Calu3 (cell line): ENCODE measurements around the gene NCK2. TPM values are rescaled to one million over a fixed set of nuclear protein-coding genes. Genes with fewer than 3 reads are reported as not detected.

ENCODE experiments used
- BruUV-seq: library from RNA; stranded (reverse); fragments of 400-500 nt; replicated peaks from 2 replicates; lab custom pipeline; 2021; lab: Mats Ljungman, UMichigan
- CTCF ChIA-PET: fragments of 300-600 bp; sonication (Branson Sonifier 250); formaldehyde crosslinking; loops from one replicate; lab custom pipeline; 2022; ENCODE audit warnings: antibody characterized with exemption; lab: Charles Lee
- DNase-seq: peaks from one replicate; pipeline ENCODE4 v3.0.0; 2022
- H3K27ac Mint-ChIP-seq: one replicate; pipeline ENCODE4 v1.8.0; 2022; ENCODE audit warnings: mixed read lengths; ENCODE audit not compliant: unreplicated experiment
- H3K27me3 Mint-ChIP-seq: one replicate; pipeline ENCODE4 v1.8.0; 2022; ENCODE audit warnings: mixed read lengths; ENCODE audit not compliant: unreplicated experiment
- H3K36me3 Mint-ChIP-seq: one replicate; pipeline ENCODE4 v1.8.0; 2022; ENCODE audit warnings: mild to moderate bottlenecking, moderate library complexity, mixed read lengths; ENCODE audit not compliant: insufficient read depth, unreplicated experiment
- H3K4me1 Mint-ChIP-seq: one replicate; pipeline ENCODE4 v1.8.0; 2022; ENCODE audit warnings: mild to moderate bottlenecking, low read depth, mixed read lengths; ENCODE audit not compliant: unreplicated experiment
- H3K4me3 Mint-ChIP-seq: one replicate; pipeline ENCODE4 v1.8.0; 2022; ENCODE audit warnings: mild to moderate bottlenecking, low read depth, moderate library complexity, mixed read lengths; ENCODE audit not compliant: unreplicated experiment
- H3K9me3 Mint-ChIP-seq: one replicate; pipeline ENCODE4 v1.8.0; 2022; ENCODE audit warnings: low read depth, mixed read lengths; ENCODE audit not compliant: unreplicated experiment
- intact Hi-C: fragments of 100-400 bp; cut with micrococcal nuclease; formaldehyde crosslinking; loops from one replicate; pipeline ENCODE4 v1.10.0; 2022; ENCODE audit not compliant: unreplicated experiment
- total RNA-seq: library from RNA; stranded (reverse); gene quantifications from 2 replicates; pipeline ENCODE4 v1.2.3, GENCODE V29; 2022
- TF ChIP-seq, protein P1 (sequence below): fragments of 200-600 bp; IDR thresholded peaks from one replicate; pipeline ENCODE4 v1.8.0; 2022; ENCODE audit warnings: antibody characterized with exemption; ENCODE audit not compliant: unreplicated experiment

Gene NCK2
- total RNA-seq, 1 experiment from 2014 or later = 88.6 TPM

DNA sequence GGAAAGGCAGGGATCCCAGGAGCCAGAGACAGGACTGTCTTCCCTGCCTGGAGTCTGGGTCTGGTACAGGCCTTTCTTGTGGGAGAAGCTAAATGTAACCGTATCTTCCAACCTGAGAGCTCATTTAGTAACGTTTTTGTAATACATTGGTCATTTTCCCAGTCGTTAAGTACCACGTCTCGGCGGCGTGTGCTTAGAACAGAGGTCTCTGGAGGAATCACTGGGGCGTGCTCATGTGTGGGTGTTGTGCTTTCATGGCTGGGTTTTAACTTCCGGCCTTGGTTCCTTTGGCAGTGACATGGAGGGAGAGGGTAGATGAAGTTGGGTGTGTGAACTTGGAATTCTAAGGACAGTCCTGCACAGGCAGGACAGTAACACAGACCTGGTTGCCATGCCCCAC, 79.7 kb downstream of the NCK2 start:
- TF ChIP-seq, protein P1, sequence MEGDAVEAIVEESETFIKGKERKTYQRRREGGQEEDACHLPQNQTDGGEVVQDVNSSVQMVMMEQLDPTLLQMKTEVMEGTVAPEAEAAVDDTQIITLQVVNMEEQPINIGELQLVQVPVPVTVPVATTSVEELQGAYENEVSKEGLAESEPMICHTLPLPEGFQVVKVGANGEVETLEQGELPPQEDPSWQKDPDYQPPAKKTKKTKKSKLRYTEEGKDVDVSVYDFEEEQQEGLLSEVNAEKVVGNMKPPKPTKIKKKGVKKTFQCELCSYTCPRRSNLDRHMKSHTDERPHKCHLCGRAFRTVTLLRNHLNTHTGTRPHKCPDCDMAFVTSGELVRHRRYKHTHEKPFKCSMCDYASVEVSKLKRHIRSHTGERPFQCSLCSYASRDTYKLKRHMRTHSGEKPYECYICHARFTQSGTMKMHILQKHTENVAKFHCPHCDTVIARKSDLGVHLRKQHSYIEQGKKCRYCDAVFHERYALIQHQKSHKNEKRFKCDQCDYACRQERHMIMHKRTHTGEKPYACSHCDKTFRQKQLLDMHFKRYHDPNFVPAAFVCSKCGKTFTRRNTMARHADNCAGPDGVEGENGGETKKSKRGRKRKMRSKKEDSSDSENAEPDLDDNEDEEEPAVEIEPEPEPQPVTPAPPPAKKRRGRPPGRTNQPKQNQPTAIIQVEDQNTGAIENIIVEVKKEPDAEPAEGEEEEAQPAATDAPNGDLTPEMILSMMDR = no peak
- no peak overlapping the region for H3K27ac Mint-ChIP-seq
- no peak for DNase-seq
- intact Hi-C loops = no loop called here
- H3K4me1 Mint-ChIP-seq = no peaks in the 10 kb centered on the region
- no peaks in the 10 kb centered on the region for H3K27me3 Mint-ChIP-seq
- H3K36me3 Mint-ChIP-seq = peaks cover 9% of the 10 kb centered on the region
- no peak overlapping the region for H3K4me3 Mint-ChIP-seq
- no TSS peak for BruUV-seq
- CTCF ChIA-PET = no interaction called here
- no peaks in the 10 kb centered on the region for H3K9me3 Mint-ChIP-seq

DNA sequence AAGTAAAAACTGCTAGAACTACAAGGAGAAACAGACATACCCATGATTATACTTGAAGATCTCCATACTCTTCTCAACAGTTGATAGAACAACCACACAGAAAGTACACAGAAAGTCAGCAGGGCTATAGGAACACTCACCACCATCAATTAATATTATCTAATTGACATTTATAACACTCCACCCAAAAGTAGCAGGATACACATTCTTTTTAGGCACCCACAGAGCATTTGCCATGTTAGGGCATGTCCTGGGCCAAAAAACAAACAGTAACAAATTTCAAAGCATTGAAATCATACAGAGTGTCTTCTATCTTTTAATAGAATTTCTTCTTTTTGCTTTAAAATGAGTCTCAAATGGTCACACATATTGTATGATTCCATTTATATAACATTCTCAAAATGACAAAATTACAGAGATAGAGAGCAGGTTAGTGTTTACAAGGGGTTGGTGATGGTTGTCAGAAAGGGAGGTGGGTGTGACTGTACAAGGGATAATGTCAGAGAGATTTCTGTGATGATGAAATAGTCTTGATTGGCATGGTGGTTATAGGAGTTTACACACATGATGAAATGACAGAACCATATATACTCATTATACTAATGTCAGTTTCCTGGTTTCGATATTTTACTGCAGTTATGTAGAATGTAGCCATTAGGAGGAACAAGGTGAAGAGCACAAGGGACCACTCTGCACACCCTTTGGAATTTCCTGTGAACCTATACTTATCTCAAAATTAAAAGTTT, 82.8 kb downstream of the NCK2 start:
- TF ChIP-seq, protein P1 = no peak
- H3K4me1 Mint-ChIP-seq = no peaks in the 10 kb centered on the region
- no peak for DNase-seq
- CTCF ChIA-PET = no interaction called here
- no peak overlapping the region for H3K4me3 Mint-ChIP-seq
- H3K27me3 Mint-ChIP-seq = no peaks in the 10 kb centered on the region
- H3K9me3 Mint-ChIP-seq = no peaks in the 10 kb centered on the region
- intact Hi-C loops = no loop called here
- peaks cover 9% of the 10 kb centered on the region for H3K36me3 Mint-ChIP-seq
- BruUV-seq = no TSS peak
- H3K27ac Mint-ChIP-seq = no peak overlapping the region

DNA sequence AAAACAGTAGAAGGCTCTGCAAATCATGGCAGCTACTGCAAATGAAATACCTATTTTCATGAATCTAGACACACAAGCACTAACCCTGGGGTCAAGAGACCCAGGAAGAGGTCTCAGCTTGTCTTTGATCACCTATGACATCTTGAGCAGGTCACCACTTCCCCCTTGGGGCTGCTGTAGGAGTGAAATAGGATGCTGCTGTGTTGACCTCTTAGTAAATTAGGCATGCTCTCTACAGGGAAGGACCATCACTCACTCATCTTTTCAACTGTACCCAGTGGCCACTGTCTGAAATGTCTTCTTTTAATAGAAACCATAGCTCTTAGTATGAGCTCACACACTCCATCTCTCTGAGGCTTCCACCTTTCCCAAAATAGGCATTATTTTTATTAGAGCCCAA, 83.8 kb downstream of the NCK2 start:
- CTCF ChIA-PET = no interaction called here
- DNase-seq = no peak
- TF ChIP-seq, protein P1 = no peak
- intact Hi-C loops = no loop called here
- H3K27ac Mint-ChIP-seq = no peak overlapping the region
- H3K36me3 Mint-ChIP-seq = peaks cover 9% of the 10 kb centered on the region
- H3K4me3 Mint-ChIP-seq = no peak overlapping the region
- H3K9me3 Mint-ChIP-seq = peaks cover under 1% of the 10 kb centered on the region
- no peaks in the 10 kb centered on the region for H3K27me3 Mint-ChIP-seq
- no TSS peak for BruUV-seq
- H3K4me1 Mint-ChIP-seq = no peaks in the 10 kb centered on the region

DNA sequence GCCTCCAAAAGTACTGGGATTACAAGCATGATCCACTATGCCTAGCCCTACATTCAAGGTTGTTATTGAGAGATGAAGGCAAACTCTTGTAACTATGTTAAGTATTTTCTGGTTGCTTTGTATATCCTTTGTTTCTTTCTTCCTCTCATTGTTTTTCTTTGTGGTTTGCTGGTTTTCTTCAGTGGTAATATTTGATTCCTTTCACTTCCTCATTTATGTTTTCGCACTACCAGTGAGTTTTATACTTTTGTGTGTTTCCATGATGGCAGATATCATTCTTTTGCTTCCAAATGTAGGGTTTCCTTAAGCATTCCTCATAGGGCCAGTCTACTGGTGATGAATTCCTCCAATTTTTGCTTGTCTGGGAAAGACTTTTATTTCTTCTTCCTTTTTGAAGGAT, 90.2 kb downstream of the NCK2 start:
- Mint-ChIP-seq H3K27ac (no peak overlapping the region), H3K4me3 (no peak overlapping the region), H3K9me3 (peaks cover 4% of the 10 kb centered on the region), H3K36me3 (peaks cover 5% of the 10 kb centered on the region), H3K4me1 (no peaks in the 10 kb centered on the region), H3K27me3 (no peaks in the 10 kb centered on the region)
- DNase-seq = no peak
- no TSS peak for BruUV-seq
- intact Hi-C loops = no loop called here
- CTCF ChIA-PET = no interaction called here
- TF ChIP-seq, protein P1 = no peak
